HepG2 (cell line): Measurements from ENCODE around the gene MAN2A2.
"Not testable (repeated sequence)": the region's sequence is repeated elsewhere in the genome, so short reads cannot be mapped to it uniquely, and the experiment has no call there.

ENCODE experiments used
- ELF4 ChIP-seq: sonication (generic); formaldehyde crosslinking; IDR thresholded peaks from 2 replicates; pipeline ENCODE4 v1.5.0; 2020; ENCODE audit warnings: missing genetic modification reagents, mild to moderate bottlenecking, moderate library complexity, borderline replicate concordance
- MLX ChIP-seq: IDR thresholded peaks from 2 replicates; pipeline ENCODE4 v1.6.1; 2016
- ZNF549 ChIP-seq: sonication (generic); formaldehyde crosslinking; IDR thresholded peaks from 2 replicates; pipeline ENCODE4 v1.5.0; 2020; ENCODE audit warnings: missing genetic modification reagents
- TF ChIP-seq, protein P1 (sequence below): sonication (generic); formaldehyde crosslinking; conservative IDR thresholded peaks from 2 replicates; pipeline ENCODE4 v1.8.0; 2022; ENCODE audit warnings: mild to moderate bottlenecking, moderate library complexity, missing genetic modification reagents
- TF ChIP-seq, protein P2 (sequence below): IDR thresholded peaks from 2 replicates; pipeline ENCODE4 v1.6.1; 2012; ENCODE audit warnings: low read length, improper control_type of control experiment
- TF ChIP-seq, protein P3 (sequence below): sonication (generic); formaldehyde crosslinking; IDR thresholded peaks from 2 replicates; pipeline ENCODE4 v1.4.0; 2020; ENCODE audit warnings: missing genetic modification reagents, borderline replicate concordance
- TF ChIP-seq, protein P4 (sequence below): sonication (generic); formaldehyde crosslinking; IDR thresholded peaks from 2 replicates; pipeline ENCODE4 v1.4.0; 2020; ENCODE audit warnings: low read depth, mild to moderate bottlenecking, missing genetic modification reagents
- TF ChIP-seq, protein P5 (sequence below): sonication (generic); formaldehyde crosslinking; IDR thresholded peaks from 2 replicates; pipeline ENCODE4 v1.4.0; 2020; ENCODE audit warnings: mild to moderate bottlenecking, missing genetic modification reagents

DNA sequence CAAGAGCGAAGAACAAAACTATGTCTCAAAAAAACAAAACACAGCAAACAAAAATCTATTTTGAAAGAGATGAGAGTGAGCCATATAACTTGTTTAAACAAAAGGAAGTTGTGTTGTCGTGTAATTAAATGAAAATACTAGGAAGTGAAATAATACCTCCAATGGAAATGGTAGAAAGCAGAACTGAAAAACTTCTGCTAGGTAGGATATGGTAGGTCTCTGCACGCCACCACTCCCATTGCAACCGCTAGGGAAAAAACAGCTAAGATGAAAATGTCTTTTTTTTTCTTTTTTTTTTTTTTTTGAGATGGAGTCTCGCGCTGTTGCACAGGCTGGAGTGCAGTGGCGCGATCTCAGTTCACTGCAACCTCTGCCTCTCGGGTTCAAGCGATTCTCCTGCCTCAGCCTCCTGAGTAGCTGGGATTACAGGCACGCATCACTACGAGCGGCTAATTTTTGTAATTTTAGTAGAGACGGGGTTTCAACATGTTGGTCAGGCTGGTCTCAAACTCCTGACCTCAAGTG lies 5.9 kb upstream of the MAN2A2 start:
- not testable (repeated sequence) for TF ChIP-seq MLX (CRISPR knock-in tag); ELF4; ZNF549
- TF ChIP-seq, protein P1, sequence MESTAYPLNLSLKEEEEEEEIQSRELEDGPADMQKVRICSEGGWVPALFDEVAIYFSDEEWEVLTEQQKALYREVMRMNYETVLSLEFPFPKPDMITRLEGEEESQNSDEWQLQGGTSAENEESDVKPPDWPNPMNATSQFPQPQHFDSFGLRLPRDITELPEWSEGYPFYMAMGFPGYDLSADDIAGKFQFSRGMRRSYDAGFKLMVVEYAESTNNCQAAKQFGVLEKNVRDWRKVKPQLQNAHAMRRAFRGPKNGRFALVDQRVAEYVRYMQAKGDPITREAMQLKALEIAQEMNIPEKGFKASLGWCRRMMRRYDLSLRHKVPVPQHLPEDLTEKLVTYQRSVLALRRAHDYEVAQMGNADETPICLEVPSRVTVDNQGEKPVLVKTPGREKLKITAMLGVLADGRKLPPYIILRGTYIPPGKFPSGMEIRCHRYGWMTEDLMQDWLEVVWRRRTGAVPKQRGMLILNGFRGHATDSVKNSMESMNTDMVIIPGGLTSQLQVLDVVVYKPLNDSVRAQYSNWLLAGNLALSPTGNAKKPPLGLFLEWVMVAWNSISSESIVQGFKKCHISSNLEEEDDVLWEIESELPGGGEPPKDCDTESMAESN: not testable (repeated sequence)
- TF ChIP-seq, protein P2, sequence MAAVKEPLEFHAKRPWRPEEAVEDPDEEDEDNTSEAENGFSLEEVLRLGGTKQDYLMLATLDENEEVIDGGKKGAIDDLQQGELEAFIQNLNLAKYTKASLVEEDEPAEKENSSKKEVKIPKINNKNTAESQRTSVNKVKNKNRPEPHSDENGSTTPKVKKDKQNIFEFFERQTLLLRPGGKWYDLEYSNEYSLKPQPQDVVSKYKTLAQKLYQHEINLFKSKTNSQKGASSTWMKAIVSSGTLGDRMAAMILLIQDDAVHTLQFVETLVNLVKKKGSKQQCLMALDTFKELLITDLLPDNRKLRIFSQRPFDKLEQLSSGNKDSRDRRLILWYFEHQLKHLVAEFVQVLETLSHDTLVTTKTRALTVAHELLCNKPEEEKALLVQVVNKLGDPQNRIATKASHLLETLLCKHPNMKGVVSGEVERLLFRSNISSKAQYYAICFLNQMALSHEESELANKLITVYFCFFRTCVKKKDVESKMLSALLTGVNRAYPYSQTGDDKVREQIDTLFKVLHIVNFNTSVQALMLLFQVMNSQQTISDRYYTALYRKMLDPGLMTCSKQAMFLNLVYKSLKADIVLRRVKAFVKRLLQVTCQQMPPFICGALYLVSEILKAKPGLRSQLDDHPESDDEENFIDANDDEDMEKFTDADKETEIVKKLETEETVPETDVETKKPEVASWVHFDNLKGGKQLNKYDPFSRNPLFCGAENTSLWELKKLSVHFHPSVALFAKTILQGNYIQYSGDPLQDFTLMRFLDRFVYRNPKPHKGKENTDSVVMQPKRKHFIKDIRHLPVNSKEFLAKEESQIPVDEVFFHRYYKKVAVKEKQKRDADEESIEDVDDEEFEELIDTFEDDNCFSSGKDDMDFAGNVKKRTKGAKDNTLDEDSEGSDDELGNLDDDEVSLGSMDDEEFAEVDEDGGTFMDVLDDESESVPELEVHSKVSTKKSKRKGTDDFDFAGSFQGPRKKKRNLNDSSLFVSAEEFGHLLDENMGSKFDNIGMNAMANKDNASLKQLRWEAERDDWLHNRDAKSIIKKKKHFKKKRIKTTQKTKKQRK: not testable (repeated sequence)
- TF ChIP-seq, protein P3, sequence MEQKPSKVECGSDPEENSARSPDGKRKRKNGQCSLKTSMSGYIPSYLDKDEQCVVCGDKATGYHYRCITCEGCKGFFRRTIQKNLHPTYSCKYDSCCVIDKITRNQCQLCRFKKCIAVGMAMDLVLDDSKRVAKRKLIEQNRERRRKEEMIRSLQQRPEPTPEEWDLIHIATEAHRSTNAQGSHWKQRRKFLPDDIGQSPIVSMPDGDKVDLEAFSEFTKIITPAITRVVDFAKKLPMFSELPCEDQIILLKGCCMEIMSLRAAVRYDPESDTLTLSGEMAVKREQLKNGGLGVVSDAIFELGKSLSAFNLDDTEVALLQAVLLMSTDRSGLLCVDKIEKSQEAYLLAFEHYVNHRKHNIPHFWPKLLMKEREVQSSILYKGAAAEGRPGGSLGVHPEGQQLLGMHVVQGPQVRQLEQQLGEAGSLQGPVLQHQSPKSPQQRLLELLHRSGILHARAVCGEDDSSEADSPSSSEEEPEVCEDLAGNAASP: not testable (repeated sequence)
- TF ChIP-seq, protein P4, sequence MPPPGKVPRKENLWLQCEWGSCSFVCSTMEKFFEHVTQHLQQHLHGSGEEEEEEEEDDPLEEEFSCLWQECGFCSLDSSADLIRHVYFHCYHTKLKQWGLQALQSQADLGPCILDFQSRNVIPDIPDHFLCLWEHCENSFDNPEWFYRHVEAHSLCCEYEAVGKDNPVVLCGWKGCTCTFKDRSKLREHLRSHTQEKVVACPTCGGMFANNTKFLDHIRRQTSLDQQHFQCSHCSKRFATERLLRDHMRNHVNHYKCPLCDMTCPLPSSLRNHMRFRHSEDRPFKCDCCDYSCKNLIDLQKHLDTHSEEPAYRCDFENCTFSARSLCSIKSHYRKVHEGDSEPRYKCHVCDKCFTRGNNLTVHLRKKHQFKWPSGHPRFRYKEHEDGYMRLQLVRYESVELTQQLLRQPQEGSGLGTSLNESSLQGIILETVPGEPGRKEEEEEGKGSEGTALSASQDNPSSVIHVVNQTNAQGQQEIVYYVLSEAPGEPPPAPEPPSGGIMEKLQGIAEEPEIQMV: not testable (repeated sequence)
- TF ChIP-seq, protein P5, sequence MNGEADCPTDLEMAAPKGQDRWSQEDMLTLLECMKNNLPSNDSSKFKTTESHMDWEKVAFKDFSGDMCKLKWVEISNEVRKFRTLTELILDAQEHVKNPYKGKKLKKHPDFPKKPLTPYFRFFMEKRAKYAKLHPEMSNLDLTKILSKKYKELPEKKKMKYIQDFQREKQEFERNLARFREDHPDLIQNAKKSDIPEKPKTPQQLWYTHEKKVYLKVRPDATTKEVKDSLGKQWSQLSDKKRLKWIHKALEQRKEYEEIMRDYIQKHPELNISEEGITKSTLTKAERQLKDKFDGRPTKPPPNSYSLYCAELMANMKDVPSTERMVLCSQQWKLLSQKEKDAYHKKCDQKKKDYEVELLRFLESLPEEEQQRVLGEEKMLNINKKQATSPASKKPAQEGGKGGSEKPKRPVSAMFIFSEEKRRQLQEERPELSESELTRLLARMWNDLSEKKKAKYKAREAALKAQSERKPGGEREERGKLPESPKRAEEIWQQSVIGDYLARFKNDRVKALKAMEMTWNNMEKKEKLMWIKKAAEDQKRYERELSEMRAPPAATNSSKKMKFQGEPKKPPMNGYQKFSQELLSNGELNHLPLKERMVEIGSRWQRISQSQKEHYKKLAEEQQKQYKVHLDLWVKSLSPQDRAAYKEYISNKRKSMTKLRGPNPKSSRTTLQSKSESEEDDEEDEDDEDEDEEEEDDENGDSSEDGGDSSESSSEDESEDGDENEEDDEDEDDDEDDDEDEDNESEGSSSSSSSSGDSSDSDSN (CRISPR knock-in tag): not testable (repeated sequence)
